Measurements from ENCODE around the gene SLC25A42.

SLC25A42 gene

GRCh38 chr19:19051478-19052213, 12.1 kb upstream of the SLC25A42 start:
- no peak for DNase-seq

GRCh38 chr19:19052921-19053320, 10.9 kb upstream of the SLC25A42 start:
- DNase-seq = no peak

GRCh38 chr19:19053508-19054314, 10.1 kb upstream of the SLC25A42 start:
- no peak for DNase-seq

GRCh38 chr19:19054315-19054938, 9.4 kb upstream of the SLC25A42 start:
- DNase-seq = no peak

- DNase-seq = no peak
Observed at GRCh38 chr19:19054939-19055440, 8.8 kb upstream of the SLC25A42 start.

GRCh38 chr19:19055701-19056100, 8.1 kb upstream of the SLC25A42 start:
- no peak for DNase-seq

GRCh38 chr19:19056636-19057275, 7.0 kb upstream of the SLC25A42 start:
- no peak for DNase-seq

- DNase-seq = no peak
Observed at GRCh38 chr19:19057317-19057716, 6.5 kb upstream of the SLC25A42 start.

- no peak for DNase-seq
Observed at GRCh38 chr19:19057720-19058119, 6.1 kb upstream of the SLC25A42 start.

- DNase-seq = no peak
Observed at GRCh38 chr19:19059018-19059836, 4.6 kb upstream of the SLC25A42 start.

- DNase-seq = no peak
Observed at GRCh38 chr19:19059837-19060611, 3.8 kb upstream of the SLC25A42 start.

- no peak for DNase-seq
Observed at GRCh38 chr19:19061506-19061905, 2.3 kb upstream of the SLC25A42 start.

GRCh38 chr19:19062454-19063182, 1.2 kb upstream of the SLC25A42 start:
- peak; percentile 52 for DNase-seq

GRCh38 chr19:19064098-19064722, 416 bp downstream of the SLC25A42 start:
- peak; percentile 66 for DNase-seq

- DNase-seq = no peak
Observed at GRCh38 chr19:19064811-19065745, 1.3 kb downstream of the SLC25A42 start.

- DNase-seq = peak; percentile 74
Observed at GRCh38 chr19:19067276-19068072, 3.7 kb downstream of the SLC25A42 start.

- no peak for DNase-seq
Observed at GRCh38 chr19:19068659-19069654, 5.2 kb downstream of the SLC25A42 start.

Measured in NCI-H2171 treated with DMSO at 0.1 percent for 48 hours (cell line).